GM12801 (cell line): ENCODE data around the gene NHERF2.

Experiments used
- TF ChIP-seq, protein P1 (sequence below): IDR thresholded peaks from one replicate; pipeline ENCODE4 v1.5.1; 2011; ENCODE audit warnings: control low read depth; ENCODE audit not compliant: insufficient read length; ENCODE audit errors: extremely low read depth

NHERF2 gene

DNA sequence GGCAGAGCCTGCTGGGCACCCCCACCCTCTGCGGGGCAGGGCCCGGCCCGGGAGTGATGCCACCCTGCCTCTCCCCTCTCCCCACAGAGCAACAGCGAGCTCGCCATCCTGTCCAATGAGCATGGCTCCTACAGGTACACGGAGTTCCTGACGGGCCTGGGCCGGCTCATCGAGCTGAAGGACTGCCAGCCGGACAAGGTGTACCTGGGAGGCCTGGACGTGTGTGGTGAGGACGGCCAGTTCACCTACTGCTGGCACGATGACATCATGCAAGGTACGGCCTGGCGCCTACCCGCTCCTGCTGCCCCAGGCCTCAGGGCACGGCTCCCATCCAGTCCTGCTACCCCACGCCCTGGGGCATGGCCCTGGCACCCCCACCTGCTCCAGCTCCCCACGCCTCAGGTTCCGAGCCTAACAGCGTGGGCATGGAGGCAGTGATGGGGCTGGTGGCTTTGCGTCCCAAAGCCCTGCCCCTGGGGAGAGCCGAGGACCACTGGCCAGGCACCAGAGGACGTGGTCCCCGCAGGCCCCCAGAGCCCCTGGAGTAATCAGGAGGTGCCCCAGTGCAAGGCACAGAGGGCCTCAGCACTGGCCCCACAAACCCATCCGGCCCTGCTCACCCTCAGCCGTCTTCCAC lies 59.5 kb downstream of the NHERF2 start:
- TF ChIP-seq, protein P1, sequence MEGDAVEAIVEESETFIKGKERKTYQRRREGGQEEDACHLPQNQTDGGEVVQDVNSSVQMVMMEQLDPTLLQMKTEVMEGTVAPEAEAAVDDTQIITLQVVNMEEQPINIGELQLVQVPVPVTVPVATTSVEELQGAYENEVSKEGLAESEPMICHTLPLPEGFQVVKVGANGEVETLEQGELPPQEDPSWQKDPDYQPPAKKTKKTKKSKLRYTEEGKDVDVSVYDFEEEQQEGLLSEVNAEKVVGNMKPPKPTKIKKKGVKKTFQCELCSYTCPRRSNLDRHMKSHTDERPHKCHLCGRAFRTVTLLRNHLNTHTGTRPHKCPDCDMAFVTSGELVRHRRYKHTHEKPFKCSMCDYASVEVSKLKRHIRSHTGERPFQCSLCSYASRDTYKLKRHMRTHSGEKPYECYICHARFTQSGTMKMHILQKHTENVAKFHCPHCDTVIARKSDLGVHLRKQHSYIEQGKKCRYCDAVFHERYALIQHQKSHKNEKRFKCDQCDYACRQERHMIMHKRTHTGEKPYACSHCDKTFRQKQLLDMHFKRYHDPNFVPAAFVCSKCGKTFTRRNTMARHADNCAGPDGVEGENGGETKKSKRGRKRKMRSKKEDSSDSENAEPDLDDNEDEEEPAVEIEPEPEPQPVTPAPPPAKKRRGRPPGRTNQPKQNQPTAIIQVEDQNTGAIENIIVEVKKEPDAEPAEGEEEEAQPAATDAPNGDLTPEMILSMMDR: no peak

DNA sequence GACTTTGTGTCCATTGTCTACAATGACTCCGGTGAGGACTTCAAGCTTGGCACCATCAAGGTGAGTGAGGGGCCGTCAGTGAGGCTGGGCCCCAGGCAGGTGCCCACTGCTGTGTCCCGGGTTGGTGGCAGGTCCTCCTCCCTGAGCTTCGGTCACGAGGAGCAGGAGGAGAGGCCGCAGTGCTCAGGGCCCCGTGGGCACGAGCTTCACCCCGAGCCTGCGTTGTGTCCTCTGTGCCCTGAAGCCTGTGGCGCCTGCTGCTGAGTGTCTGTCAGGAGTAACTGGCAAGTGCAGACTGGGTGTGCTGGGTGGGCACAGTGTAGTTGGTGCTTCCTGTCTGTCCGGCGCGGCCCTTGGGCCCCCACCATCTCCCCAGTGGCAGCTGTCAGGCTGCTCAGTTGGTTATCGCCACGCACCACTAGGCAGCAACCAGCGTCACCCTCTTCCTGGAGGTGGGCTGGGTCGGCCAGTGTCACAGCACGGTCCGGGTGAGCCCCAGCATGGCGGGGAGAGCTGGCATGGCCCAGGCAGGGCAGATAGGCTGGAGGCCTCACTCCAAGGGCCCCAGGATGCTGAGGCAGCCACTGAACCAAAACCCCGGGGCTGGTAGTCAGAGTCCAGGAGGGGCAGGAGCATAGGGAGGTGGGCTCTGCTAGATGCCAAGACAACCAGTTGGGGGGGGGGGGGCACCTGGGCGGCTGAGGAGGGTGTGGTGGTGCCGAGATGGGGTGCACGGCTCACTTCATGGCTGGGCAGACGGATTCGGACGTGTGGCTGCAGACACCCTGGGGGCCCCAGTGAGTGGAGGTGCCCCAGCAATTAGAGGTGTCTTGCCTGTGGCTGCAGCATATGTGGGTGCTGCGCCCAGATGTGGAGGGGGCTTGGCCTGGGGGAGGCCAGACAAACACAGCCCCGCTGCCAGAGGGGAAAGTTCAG lies 60.4 kb downstream of the NHERF2 start:
- TF ChIP-seq, protein P1: no peak

DNA sequence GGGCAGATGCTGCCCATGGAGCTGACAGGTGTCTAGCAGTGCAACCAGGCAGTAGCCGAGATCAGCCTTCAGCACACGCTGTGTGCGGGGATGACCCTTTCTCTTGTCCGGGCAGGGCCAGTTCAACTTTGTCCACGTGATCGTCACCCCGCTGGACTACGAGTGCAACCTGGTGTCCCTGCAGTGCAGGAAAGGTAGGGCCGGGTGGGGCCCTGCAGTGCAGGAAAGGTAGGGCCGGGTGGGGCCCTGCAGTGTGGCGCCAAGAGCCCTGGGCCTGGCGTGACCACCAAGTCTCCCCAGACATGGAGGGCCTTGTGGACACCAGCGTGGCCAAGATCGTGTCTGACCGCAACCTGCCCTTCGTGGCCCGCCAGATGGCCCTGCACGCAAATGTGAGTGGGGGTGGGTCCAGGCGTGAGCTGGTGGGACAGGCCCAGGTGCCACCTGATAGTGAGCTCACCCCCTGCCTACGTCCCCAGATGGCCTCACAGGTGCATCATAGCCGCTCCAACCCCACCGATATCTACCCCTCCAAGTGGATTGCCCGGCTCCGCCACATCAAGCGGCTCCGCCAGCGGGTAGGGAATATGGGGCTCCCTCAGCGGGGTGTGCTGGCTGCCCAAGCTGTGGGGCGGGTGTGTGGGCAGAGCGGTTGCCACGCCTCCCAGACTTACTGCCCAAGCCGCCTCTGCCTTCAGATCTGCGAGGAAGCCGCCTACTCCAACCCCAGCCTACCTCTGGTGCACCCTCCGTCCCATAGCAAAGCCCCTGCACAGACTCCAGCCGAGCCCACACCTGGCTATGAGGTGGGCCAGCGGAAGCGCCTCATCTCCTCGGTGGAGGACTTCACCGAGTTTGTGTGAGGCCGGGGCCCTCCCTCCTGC lies 61.3 kb downstream of the NHERF2 start:
- TF ChIP-seq, protein P1: no peak
